Endothelial cell of umbilical vein (primary cell): ENCODE results near the gene CTIF. TPM values are rescaled to one million over a fixed set of nuclear protein-coding genes. Genes with fewer than 3 reads are reported as not detected.

Experiments used
- BruUV-seq: library from RNA; stranded (reverse); fragments of 400-500 nt; replicated peaks from 2 replicates; lab custom pipeline; 2021; lab: Mats Ljungman, UMichigan
- CTCF ChIA-PET: fragments of 300-600, 350-600 bp; sonication (Branson Sonifier 250); formaldehyde crosslinking; loops from one replicate; lab custom pipeline; 2021; ENCODE audit warnings: antibody characterized with exemption, inconsistent platforms; lab: Charles Lee
- POLR2A ChIA-PET: fragments of 300-600, 350-600 bp; sonication (Branson Sonifier 250); formaldehyde crosslinking; loops from one replicate; lab custom pipeline; 2021; ENCODE audit warnings: antibody characterized with exemption, inconsistent platforms; lab: Charles Lee
- DNase-seq: peaks from one replicate; pipeline ENCODE4 v3.0.0-alpha.2; 2011; ENCODE audit warnings: low read depth, low spot score
- FAIRE-seq: peaks from 2 replicates; lab custom pipeline; 2011; peaks lifted over from hg19 to GRCh38; lab: Jason Lieb, UNC
- H2AFZ ChIP-seq: 2 replicates; pipeline ENCODE4 v1.6.0; 2012; ENCODE audit warnings: low read depth, low read length, control low read depth, inconsistent platforms
- H3K27ac ChIP-seq: 2 replicates; pipeline ENCODE4 v1.5.1; 2011; ENCODE audit warnings: low read depth, mild to moderate bottlenecking, control low read depth, low read length, moderate library complexity; ENCODE audit not compliant: insufficient read depth
- H3K27me3 ChIP-seq, 2 experiments: 2 replicates each; pipeline versions ENCODE4 v1.6.0 to v1.6.1; 2011; ENCODE audit warnings: low read length in 2 of 2, mixed read lengths in 1 of 2; ENCODE audit not compliant: control insufficient read depth in 2 of 2, insufficient read depth in 2 of 2
- H3K36me3 ChIP-seq, 2 experiments: 2 replicates in 1 of 2; 3 replicates in 1 of 2; pipeline ENCODE4 v1.5.1; 2011; ENCODE audit warnings: low read length in 2 of 2, mild to moderate bottlenecking in 1 of 2, moderate library complexity in 1 of 2; ENCODE audit not compliant: control insufficient read depth in 2 of 2, insufficient read depth in 2 of 2; ENCODE audit errors: extremely low read depth in 1 of 2
- H3K4me1 ChIP-seq: 3 replicates; pipeline ENCODE4 v1.5.1; 2011; ENCODE audit warnings: mild to moderate bottlenecking, low read length; ENCODE audit not compliant: control insufficient read depth, insufficient read depth; ENCODE audit errors: extremely low read depth
- H3K4me2 ChIP-seq: 2 replicates; pipeline ENCODE4 v1.6.1; 2011; ENCODE audit warnings: low read length, control low read depth, mixed read lengths; ENCODE audit not compliant: insufficient read depth
- H3K4me3 ChIP-seq, 3 experiments: fragments of 200-600 bp in 1 of 3; sonication (generic), shearing (Covaris generic) in 1 of 3; replicated peaks in 1 of 3; 2 replicates each; pipeline ENCODE4 v1.5.1; 2011 to 2016; ENCODE audit warnings: control low read depth in 3 of 3, low read length in 3 of 3, mild to moderate bottlenecking in 2 of 3, inconsistent platforms in 1 of 3, low read depth in 1 of 3, moderate library complexity in 1 of 3; ENCODE audit not compliant: insufficient read depth in 1 of 3
- H3K79me2 ChIP-seq: 2 replicates; pipeline ENCODE4 v1.6.0; 2012; ENCODE audit warnings: low read length, inconsistent platforms; ENCODE audit not compliant: control insufficient read depth, insufficient read depth
- H3K9ac ChIP-seq: replicated peaks from 2 replicates; pipeline ENCODE3; 2011; ENCODE audit warnings: low read length, control low read depth; ENCODE audit not compliant: insufficient read depth; ENCODE audit errors: extremely low read depth
- H3K9me1 ChIP-seq: replicated peaks from 3 replicates; pipeline ENCODE4 v1.6.0; 2011; ENCODE audit warnings: mild to moderate bottlenecking, low read length; ENCODE audit not compliant: control insufficient read depth, insufficient read depth; ENCODE audit errors: extremely low read depth
- H3K9me3 ChIP-seq: replicated peaks from 2 replicates; pipeline ENCODE4 v1.5.1; 2012; ENCODE audit warnings: low read length, inconsistent platforms; ENCODE audit not compliant: control insufficient read depth, insufficient read depth
- H4K20me1 ChIP-seq: replicated peaks from 2 replicates; pipeline ENCODE3; 2011; ENCODE audit warnings: mild to moderate bottlenecking, low read length; ENCODE audit not compliant: control insufficient read depth, insufficient read depth; ENCODE audit errors: extremely low read depth
- EZH2 ChIP-seq: IDR thresholded peaks from 2 replicates; pipeline ENCODE4 v1.6.1; 2012; ENCODE audit warnings: borderline replicate concordance, low read depth, mild to moderate bottlenecking, moderate library complexity, low read length, inconsistent platforms; ENCODE audit not compliant: severe bottlenecking
- FOS ChIP-seq: IDR thresholded peaks from 2 replicates; pipeline ENCODE4 v1.6.1; 2011; ENCODE audit warnings: mild to moderate bottlenecking, low read length, moderate library complexity, borderline replicate concordance; ENCODE audit not compliant: insufficient read depth
- GATA2 ChIP-seq: IDR thresholded peaks from 2 replicates; pipeline ENCODE4 v1.7.0; 2011; ENCODE audit warnings: low read depth, mild to moderate bottlenecking, moderate library complexity, mixed read lengths, low read length; ENCODE audit not compliant: insufficient read length, insufficient read depth
- JUN ChIP-seq: IDR thresholded peaks from 2 replicates; pipeline ENCODE4 v1.6.1; 2011; ENCODE audit warnings: borderline replicate concordance, low read depth; ENCODE audit not compliant: insufficient read length, insufficient read depth
- MYC ChIP-seq: IDR thresholded peaks from one replicate; pipeline ENCODE4 v1.6.1; 2011; ENCODE audit warnings: mild to moderate bottlenecking, low read depth, low read length
- POLR2A ChIP-seq: IDR thresholded peaks from 2 replicates; pipeline ENCODE4 v1.6.1; 2012; ENCODE audit warnings: low read depth, mild to moderate bottlenecking, control low read depth, low read length
- POLR2AphosphoS5 ChIP-seq: IDR thresholded peaks from 2 replicates; pipeline ENCODE4 v1.6.1; 2012; ENCODE audit warnings: low read depth, mild to moderate bottlenecking, control low read depth, low read length, moderate library complexity; ENCODE audit not compliant: insufficient read depth
- dilution Hi-C: fragments of 300-500 bp; cut with MboI; formaldehyde crosslinking; loops from one replicate; pipeline ENCODE4 v1.15.0; 2019; ENCODE audit warnings: low sequenced_read_pairs; ENCODE audit not compliant: extremely low pct_ligation_motif_present
- intact Hi-C: fragments of 100-400 bp; cut with micrococcal nuclease; formaldehyde crosslinking; loops from one replicate; pipeline ENCODE4 v1.10.0; 2022
- polyA plus RNA-seq, 4 experiments: library from polyadenylated mRNA; depleted of rRNA in 3 of 4; stranded (reverse) in 3 of 4; unstranded in 1 of 4; fragments of >200 nt; gene quantifications; 2 replicates each; pipeline versions ENCODE4 v1.2.1 to v1.2.3, GENCODE V29; 2011 to 2012; ENCODE audit warnings: missing spikeins in 1 of 4
- total RNA-seq: library from RNA; stranded (reverse); gene quantifications from 2 replicates; pipeline ENCODE4 v1.2.3, GENCODE V29; 2021
- TF ChIP-seq, protein P1 (sequence below), 2 donors: IDR thresholded peaks; 1 replicate in 1 of 2; 2 replicates in 1 of 2; pipeline ENCODE4 v1.5.1; 2011; ENCODE audit warnings: low read length in 2 of 2, mild to moderate bottlenecking in 2 of 2, moderate library complexity in 2 of 2, control low read depth in 1 of 2, inconsistent platforms in 1 of 2, low read depth in 1 of 2; ENCODE audit not compliant: insufficient read depth in 1 of 2; ENCODE audit errors: extremely low read depth in 1 of 2
- TF ChIP-seq, protein P2 (sequence below): IDR thresholded peaks from 2 replicates; pipeline ENCODE4 v1.6.1; 2011; ENCODE audit not compliant: insufficient read depth, insufficient read length

CTIF gene
- total and polyA plus RNA-seq, 2 donors (not counting 3 experiments of a cell fraction or from before 2014, with no cell fraction given): 20.9 to 57.7 TPM

DNA sequence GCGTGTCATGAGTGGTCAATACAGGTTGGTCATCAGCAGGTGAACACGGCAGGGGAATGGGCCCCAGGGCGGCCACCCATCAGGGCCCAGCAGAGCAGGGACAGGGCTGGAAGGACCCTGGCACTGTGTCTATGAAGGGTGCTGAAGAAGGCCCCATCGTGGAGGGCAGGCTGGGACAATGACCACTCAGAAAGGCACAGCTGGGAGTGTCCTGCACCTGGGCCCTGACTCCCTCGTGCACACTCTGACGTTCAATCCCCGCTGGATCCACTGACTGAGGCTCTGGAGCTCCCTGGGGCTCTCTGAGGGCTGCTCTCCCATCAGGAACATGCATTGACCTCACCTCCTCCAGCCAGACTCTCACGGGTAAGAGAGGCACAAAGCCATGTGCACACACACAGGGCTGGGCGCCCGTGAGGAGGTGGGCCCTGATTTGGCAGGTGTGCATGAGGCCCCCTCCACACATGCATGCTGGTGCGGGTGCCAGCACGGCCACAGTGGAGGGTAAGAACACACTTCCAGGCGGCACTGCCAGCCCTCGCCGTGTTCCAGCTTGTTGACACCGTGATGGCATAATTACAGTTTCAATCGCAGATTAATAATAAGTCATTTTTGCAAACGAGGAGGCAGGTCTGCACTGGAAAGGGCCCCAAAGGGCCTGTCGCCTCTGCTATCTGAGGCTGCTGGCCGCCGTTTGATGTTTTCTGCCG, 353.5 kb downstream of the CTIF start:
- POLR2A ChIA-PET: no interaction called here
- intact Hi-C loops: no loop called here
- no peaks in the 10 kb centered on the region for H3K79me2 ChIP-seq
- no peak overlapping the region for H3K27ac ChIP-seq
- no peaks in the 10 kb centered on the region for H3K36me3 ChIP-seq
- TF ChIP-seq JUN (no peak), POLR2AphosphoS5 (no peak)
- H3K9ac ChIP-seq: no peak overlapping the region
- CTCF ChIA-PET: interaction anchor here (1.3 to 1.4 kb wide), 2 partner anchors 10 to 12 kb away, joined by 3 to 4 read pairs; no protein-coding TSS in a partner anchor
- no peak overlapping the region for H3K4me3 ChIP-seq
- dilution Hi-C loops: no loop called here
- BruUV-seq: no TSS peak
- FAIRE-seq (no peak), DNase-seq (no peak)
- H3K27me3 ChIP-seq: no peaks in the 10 kb centered on the region
- no peaks in the 10 kb centered on the region for H3K9me3 ChIP-seq
- H4K20me1 ChIP-seq: no peaks in the 10 kb centered on the region
- H3K9me1 ChIP-seq: no peaks in the 10 kb centered on the region
- no peak overlapping the region for H2AFZ ChIP-seq
- H3K4me2 ChIP-seq: no peak overlapping the region
- H3K4me1 ChIP-seq: peaks cover 6% of the 10 kb centered on the region

DNA sequence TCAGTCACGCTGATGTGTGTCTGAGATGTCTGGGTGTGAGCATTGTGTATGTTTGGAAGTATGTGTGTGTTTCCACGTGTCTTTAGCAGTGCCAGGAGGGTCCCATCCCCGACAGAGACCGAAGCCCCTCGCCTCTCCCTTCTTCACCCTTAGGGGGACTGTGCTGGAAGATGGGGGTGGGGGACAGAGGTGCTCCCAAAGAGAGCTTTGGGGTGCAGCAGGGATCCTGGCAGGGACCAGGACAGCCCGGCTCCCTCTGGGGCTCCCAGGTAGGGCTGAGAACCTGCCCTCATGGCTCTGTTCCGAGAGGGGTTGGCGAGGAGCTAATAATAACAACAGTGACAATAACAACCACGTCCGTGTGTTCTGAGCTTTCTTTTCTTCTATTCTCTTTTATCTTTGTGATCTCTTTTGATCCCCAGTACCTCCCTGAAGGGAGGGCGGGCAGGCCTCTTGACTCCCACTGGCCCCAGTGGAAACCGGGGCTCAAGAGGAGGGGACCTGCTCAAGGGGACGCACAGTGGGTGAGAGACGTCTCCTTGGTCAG, 354.3 kb downstream of the CTIF start:
- no TSS peak for BruUV-seq
- no peaks in the 10 kb centered on the region for H3K9me1 ChIP-seq
- H4K20me1 ChIP-seq: no peaks in the 10 kb centered on the region
- H3K4me2 ChIP-seq: no peak overlapping the region
- H3K9me3 ChIP-seq: no peaks in the 10 kb centered on the region
- H3K36me3 ChIP-seq: no peaks in the 10 kb centered on the region
- ChIA-PET POLR2A (no interaction called here), CTCF (interaction anchor here (1.3 to 1.4 kb wide), 2 partner anchors 9 to 13 kb away, joined by 3 to 4 read pairs; no protein-coding TSS in a partner anchor)
- FAIRE-seq: no peak
- H3K4me1 ChIP-seq: peaks cover 3% of the 10 kb centered on the region
- TF ChIP-seq, protein P1, sequence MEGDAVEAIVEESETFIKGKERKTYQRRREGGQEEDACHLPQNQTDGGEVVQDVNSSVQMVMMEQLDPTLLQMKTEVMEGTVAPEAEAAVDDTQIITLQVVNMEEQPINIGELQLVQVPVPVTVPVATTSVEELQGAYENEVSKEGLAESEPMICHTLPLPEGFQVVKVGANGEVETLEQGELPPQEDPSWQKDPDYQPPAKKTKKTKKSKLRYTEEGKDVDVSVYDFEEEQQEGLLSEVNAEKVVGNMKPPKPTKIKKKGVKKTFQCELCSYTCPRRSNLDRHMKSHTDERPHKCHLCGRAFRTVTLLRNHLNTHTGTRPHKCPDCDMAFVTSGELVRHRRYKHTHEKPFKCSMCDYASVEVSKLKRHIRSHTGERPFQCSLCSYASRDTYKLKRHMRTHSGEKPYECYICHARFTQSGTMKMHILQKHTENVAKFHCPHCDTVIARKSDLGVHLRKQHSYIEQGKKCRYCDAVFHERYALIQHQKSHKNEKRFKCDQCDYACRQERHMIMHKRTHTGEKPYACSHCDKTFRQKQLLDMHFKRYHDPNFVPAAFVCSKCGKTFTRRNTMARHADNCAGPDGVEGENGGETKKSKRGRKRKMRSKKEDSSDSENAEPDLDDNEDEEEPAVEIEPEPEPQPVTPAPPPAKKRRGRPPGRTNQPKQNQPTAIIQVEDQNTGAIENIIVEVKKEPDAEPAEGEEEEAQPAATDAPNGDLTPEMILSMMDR (IDR thresholded peaks at IDR 0.05; ENCODE audit: extremely low read depth in 1 of 2, insufficient read depth in 1 of 2, low read depth in 1 of 2, low read length in 2 of 2): no peak
- TF ChIP-seq POLR2A (no peak), MYC (no peak), GATA2 (no peak), JUN (no peak), POLR2AphosphoS5 (no peak), FOS (no peak), EZH2 (no peak)
- TF ChIP-seq, protein P2, sequence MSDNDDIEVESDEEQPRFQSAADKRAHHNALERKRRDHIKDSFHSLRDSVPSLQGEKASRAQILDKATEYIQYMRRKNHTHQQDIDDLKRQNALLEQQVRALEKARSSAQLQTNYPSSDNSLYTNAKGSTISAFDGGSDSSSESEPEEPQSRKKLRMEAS: no peak
- no peak overlapping the region for H3K27ac ChIP-seq
- no peak overlapping the region for H3K9ac ChIP-seq
- intact Hi-C loops: no loop called here
- DNase-seq: no peak
- H3K4me3 ChIP-seq: no peak overlapping the region
- dilution Hi-C loops: no loop called here
- H2AFZ ChIP-seq: no peak overlapping the region
- H3K27me3 ChIP-seq: no peaks in the 10 kb centered on the region
- H3K79me2 ChIP-seq: no peaks in the 10 kb centered on the region
